HepG2 (cell line): ENCODE results near the gene CDKN1A. TPM values are rescaled to one million over a fixed set of nuclear protein-coding genes. Genes with fewer than 3 reads are reported as not detected.
A peak's percentile ranks its signal among the peaks of the same experiment; 100 is the strongest.

Source experiments
- HNRNPK ChIP-seq: fragments of 200-400 bp; formaldehyde crosslinking; IDR thresholded peaks from 2 replicates; pipeline ENCODE4 v1.6.1; 2018; ENCODE audit warnings: low read length, low read depth, moderate library complexity, mild to moderate bottlenecking; ENCODE audit not compliant: poor library complexity, severe bottlenecking
- JUND ChIP-seq: sonication (generic); formaldehyde crosslinking; IDR thresholded peaks from 2 replicates; pipeline ENCODE4 v1.8.0; 2022; ENCODE audit warnings: mild to moderate bottlenecking, missing genetic modification reagents
- KDM5B ChIP-seq: sonication (generic); formaldehyde crosslinking; IDR thresholded peaks from 2 replicates; pipeline ENCODE4 v1.4.0; 2020; ENCODE audit warnings: missing genetic modification reagents, mild to moderate bottlenecking, borderline replicate concordance
- KLF16 ChIP-seq, 2 experiments: sonication (generic) in 1 of 2; formaldehyde crosslinking in 1 of 2; IDR thresholded peaks; 2 replicates each; pipeline versions ENCODE4 v1.6.1 to v1.8.0; 2016 to 2023; ENCODE audit warnings: missing genetic modification reagents in 2 of 2, missing compliant biosample characterization in 1 of 2
- MAFF ChIP-seq: IDR thresholded peaks from 2 replicates; pipeline ENCODE4 v1.6.1; 2011; ENCODE audit warnings: low read depth, low read length, improper control_type of control experiment
- MXD4 ChIP-seq: IDR thresholded peaks from 2 replicates; pipeline ENCODE4 v1.6.1; 2016; ENCODE audit warnings: mild to moderate bottlenecking, missing biosample characterization, missing genetic modification reagents
- NR1H2 ChIP-seq: sonication (generic); formaldehyde crosslinking; IDR thresholded peaks from 2 replicates; pipeline ENCODE4 v1.8.1; 2022; ENCODE audit warnings: low read depth, missing genetic modification reagents, borderline replicate concordance
- NRL ChIP-seq: sonication (generic); formaldehyde crosslinking; IDR thresholded peaks from 2 replicates; pipeline ENCODE4 v1.5.0; 2020; ENCODE audit warnings: missing genetic modification reagents, mild to moderate bottlenecking, moderate library complexity, borderline replicate concordance
- SETDB1 ChIP-seq: sonication (generic); formaldehyde crosslinking; IDR thresholded peaks from 2 replicates; pipeline ENCODE4 v1.5.1; 2020; ENCODE audit warnings: missing genetic modification reagents, mild to moderate bottlenecking, borderline replicate concordance
- YEATS4 ChIP-seq: sonication (generic); formaldehyde crosslinking; IDR thresholded peaks from 2 replicates; pipeline ENCODE4 v1.4.0; 2020; ENCODE audit warnings: missing genetic modification reagents, borderline replicate concordance
- ZNF547 ChIP-seq: sonication (generic); formaldehyde crosslinking; IDR thresholded peaks from 2 replicates; pipeline ENCODE4 v1.5.1; 2020; ENCODE audit warnings: mild to moderate bottlenecking, missing genetic modification reagents
- ZNF709 ChIP-seq: sonication (generic); formaldehyde crosslinking; IDR thresholded peaks from 2 replicates; pipeline ENCODE4 v1.5.0; 2020; ENCODE audit warnings: mild to moderate bottlenecking, missing genetic modification reagents
- ZNF816 ChIP-seq: sonication (generic); formaldehyde crosslinking; IDR thresholded peaks from 2 replicates; pipeline ENCODE4 v1.8.0; 2022; ENCODE audit warnings: missing genetic modification reagents, mild to moderate bottlenecking, borderline replicate concordance
- ZNF839 ChIP-seq: sonication (generic); formaldehyde crosslinking; IDR thresholded peaks from 2 replicates; pipeline ENCODE4 v1.4.0; 2020; ENCODE audit warnings: missing genetic modification reagents, mild to moderate bottlenecking, borderline replicate concordance
- polyA plus RNA-seq, 8 experiments: library from polyadenylated mRNA; depleted of rRNA in 3 of 8; stranded (reverse) in 7 of 8; unstranded in 1 of 8; fragments of >200 nt; fragmentation: Illumina TruSeq in 4 of 8; extraction: Trizol in 4 of 8; gene quantifications; 2 replicates each; pipeline versions ENCODE4 v1.2.1 to v1.2.3, GENCODE V29; 2011 to 2016; ENCODE audit warnings: low read depth in 4 of 8, missing spikeins in 1 of 8, mixed read lengths in 1 of 8; ENCODE audit not compliant: insufficient read depth in 1 of 8
- total RNA-seq, 5 experiments: library from RNA; depleted of rRNA; stranded (reverse); fragments of >200 nt; fragmentation: Illumina TruSeq; extraction: Trizol; gene quantifications; 2 replicates each; pipeline ENCODE4 v1.2.3, GENCODE V29; 2016; ENCODE audit warnings: low read depth in 1 of 5
- TF ChIP-seq, protein P1 (sequence below): sonication (generic); formaldehyde crosslinking; IDR thresholded peaks from 2 replicates; pipeline ENCODE4 v1.5.0; 2020; ENCODE audit warnings: missing genetic modification reagents, mild to moderate bottlenecking, borderline replicate concordance
- TF ChIP-seq, protein P2 (sequence below): sonication (generic); formaldehyde crosslinking; IDR thresholded peaks from 2 replicates; pipeline ENCODE4 v1.9.0; 2021; ENCODE audit warnings: missing genetic modification reagents, borderline replicate concordance
- TF ChIP-seq, protein P3 (sequence below): conservative IDR thresholded peaks from 2 replicates; pipeline ENCODE4 v1.6.1; 2018; ENCODE audit warnings: missing genetic modification reagents
- TF ChIP-seq, protein P4 (sequence below): sonication (generic); formaldehyde crosslinking; IDR thresholded peaks from 2 replicates; pipeline ENCODE4 v1.5.0; 2020; ENCODE audit warnings: missing genetic modification reagents
- TF ChIP-seq, protein P5 (sequence below): IDR thresholded peaks from 2 replicates; pipeline ENCODE4 v1.6.1; 2016; ENCODE audit warnings: mild to moderate bottlenecking

CDKN1A gene
- total and polyA plus RNA-seq, 2 of the 13 experiments (the other 11 are each of a cell fraction or from before 2014, with no cell fraction given) = 60.7 to 92.1 TPM

DNA sequence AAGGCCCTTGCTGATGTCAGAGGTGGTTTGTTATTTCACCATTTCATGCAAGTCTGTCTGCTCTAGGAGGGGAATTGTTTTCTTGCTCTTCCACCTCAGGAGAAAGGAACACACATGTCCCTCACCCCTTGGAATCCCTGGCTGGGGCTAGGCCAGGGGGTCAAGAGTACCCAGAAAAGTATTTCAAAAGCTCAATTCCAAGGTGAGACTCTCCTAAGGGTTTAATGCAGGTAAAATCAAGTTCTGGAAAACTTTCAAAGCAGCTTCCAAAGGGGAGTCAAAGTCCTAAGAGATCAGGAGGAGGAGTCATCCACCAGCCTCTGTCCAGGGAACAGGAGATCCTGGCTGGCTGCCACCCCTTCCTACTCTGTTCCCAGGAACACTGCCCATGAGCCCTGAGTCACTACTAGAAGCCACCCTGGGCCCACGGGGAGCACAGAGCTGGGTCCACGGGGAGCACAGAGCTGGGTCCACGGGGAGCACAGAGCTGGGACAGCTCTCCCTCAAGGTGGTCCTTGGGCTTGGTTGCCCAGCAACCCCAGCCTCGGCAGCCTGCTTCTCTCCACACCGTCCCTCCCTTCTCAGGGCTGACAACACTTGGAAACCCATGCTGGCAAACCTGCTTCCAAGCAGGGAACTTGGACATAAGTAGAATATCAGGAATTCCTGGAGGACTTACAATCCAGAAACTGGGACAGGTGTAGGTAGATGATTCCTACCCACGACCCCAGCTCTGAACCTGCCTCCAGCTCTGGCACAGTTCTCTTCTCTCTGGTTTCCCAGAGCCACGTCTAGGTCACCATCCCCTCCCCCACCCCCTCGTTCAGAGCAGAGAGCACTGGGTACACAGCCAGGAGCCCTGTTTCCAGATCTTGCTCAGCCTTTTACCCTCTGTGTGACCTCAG lies 35.3 kb upstream of the CDKN1A start (continued):
- TF ChIP-seq, protein P1, sequence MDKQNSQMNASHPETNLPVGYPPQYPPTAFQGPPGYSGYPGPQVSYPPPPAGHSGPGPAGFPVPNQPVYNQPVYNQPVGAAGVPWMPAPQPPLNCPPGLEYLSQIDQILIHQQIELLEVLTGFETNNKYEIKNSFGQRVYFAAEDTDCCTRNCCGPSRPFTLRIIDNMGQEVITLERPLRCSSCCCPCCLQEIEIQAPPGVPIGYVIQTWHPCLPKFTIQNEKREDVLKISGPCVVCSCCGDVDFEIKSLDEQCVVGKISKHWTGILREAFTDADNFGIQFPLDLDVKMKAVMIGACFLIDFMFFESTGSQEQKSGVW = no peak
- peak; percentile 23; the same call in 1 of the 2 replicates for TF ChIP-seq YEATS4
- no peak; a peak in 1 of 4 replicates for TF ChIP-seq KLF16 (CRISPR knock-in tag; IDR thresholded peaks at IDR 0.05)
- no peak for TF ChIP-seq KDM5B (CRISPR knock-in tag)
- no peak for TF ChIP-seq SETDB1 (CRISPR knock-in tag)
- TF ChIP-seq, protein P2, sequence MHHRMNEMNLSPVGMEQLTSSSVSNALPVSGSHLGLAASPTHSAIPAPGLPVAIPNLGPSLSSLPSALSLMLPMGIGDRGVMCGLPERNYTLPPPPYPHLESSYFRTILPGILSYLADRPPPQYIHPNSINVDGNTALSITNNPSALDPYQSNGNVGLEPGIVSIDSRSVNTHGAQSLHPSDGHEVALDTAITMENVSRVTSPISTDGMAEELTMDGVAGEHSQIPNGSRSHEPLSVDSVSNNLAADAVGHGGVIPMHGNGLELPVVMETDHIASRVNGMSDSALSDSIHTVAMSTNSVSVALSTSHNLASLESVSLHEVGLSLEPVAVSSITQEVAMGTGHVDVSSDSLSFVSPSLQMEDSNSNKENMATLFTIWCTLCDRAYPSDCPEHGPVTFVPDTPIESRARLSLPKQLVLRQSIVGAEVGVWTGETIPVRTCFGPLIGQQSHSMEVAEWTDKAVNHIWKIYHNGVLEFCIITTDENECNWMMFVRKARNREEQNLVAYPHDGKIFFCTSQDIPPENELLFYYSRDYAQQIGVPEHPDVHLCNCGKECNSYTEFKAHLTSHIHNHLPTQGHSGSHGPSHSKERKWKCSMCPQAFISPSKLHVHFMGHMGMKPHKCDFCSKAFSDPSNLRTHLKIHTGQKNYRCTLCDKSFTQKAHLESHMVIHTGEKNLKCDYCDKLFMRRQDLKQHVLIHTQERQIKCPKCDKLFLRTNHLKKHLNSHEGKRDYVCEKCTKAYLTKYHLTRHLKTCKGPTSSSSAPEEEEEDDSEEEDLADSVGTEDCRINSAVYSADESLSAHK (CRISPR knock-in tag) = no peak
- no peak for TF ChIP-seq ZNF547 (CRISPR knock-in tag)
- TF ChIP-seq ZNF839 (CRISPR knock-in tag) = no peak
- TF ChIP-seq NR1H2 (CRISPR knock-in tag) = no peak
- TF ChIP-seq, protein P3, sequence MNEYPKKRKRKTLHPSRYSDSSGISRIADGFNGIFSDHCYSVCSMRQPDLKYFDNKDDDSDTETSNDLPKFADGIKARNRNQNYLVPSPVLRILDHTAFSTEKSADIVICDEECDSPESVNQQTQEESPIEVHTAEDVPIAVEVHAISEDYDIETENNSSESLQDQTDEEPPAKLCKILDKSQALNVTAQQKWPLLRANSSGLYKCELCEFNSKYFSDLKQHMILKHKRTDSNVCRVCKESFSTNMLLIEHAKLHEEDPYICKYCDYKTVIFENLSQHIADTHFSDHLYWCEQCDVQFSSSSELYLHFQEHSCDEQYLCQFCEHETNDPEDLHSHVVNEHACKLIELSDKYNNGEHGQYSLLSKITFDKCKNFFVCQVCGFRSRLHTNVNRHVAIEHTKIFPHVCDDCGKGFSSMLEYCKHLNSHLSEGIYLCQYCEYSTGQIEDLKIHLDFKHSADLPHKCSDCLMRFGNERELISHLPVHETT (CRISPR knock-in tag) = 0 out of 2 replicates have a peak, but pooled peaks have one; percentile 26
- TF ChIP-seq ZNF816 (CRISPR knock-in tag) = no peak
- no peak for TF ChIP-seq MAFF
- no peak for TF ChIP-seq HNRNPK
- peak; percentile 59; the same call in 1 of the 2 replicates for TF ChIP-seq ZNF709 (CRISPR knock-in tag)
- TF ChIP-seq, protein P4, sequence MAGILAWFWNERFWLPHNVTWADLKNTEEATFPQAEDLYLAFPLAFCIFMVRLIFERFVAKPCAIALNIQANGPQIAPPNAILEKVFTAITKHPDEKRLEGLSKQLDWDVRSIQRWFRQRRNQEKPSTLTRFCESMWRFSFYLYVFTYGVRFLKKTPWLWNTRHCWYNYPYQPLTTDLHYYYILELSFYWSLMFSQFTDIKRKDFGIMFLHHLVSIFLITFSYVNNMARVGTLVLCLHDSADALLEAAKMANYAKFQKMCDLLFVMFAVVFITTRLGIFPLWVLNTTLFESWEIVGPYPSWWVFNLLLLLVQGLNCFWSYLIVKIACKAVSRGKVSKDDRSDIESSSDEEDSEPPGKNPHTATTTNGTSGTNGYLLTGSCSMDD (CRISPR knock-in tag) = no peak
- TF ChIP-seq NRL (CRISPR knock-in tag) = no peak
- no peak for TF ChIP-seq JUND (CRISPR knock-in tag)
- TF ChIP-seq MXD4 = peak; percentile 54; the same call in 1 of the 2 replicates
- TF ChIP-seq, protein P5, sequence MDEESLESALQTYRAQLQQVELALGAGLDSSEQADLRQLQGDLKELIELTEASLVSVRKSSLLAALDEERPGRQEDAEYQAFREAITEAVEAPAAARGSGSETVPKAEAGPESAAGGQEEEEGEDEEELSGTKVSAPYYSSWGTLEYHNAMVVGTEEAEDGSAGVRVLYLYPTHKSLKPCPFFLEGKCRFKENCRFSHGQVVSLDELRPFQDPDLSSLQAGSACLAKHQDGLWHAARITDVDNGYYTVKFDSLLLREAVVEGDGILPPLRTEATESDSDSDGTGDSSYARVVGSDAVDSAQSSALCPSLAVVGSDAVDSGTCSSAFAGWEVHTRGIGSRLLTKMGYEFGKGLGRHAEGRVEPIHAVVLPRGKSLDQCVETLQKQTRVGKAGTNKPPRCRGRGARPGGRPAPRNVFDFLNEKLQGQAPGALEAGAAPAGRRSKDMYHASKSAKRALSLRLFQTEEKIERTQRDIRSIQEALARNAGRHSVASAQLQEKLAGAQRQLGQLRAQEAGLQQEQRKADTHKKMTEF (CRISPR knock-in tag) = peak; percentile 70; the same call in 1 of the 2 replicates
